Suppressor macrophage treated with lipopolysaccharide for 1 hour (primary cell): ENCODE data around the gene SMCO3.

Experiments used
- DNase-seq, 3 donors: peaks; one replicate each; pipeline ENCODE4 v3.0.0-alpha.2; 2020 to 2022

The SMCO3 gene

DNA sequence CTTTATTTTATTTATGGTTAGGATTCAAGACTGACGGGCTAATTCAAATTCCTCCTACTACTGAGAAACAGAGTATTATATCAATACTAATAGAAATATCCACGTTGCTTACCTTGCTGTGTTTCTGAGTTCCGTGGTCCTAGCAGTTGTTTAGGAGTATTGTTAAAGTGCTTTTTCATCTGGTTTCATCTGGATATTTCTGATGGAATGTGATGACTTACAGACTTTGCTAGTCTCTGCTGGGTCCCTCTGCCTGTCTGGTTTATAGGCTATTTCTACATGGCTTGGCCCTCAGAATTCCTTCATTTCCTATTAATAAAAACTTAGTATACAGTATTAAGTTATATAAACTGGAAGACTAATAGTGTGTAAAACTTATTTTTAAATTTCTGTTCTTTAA lies at the start of gene SMCO3:
Gene SMCO3 (minus strand): TSS at position 169 of the 400 bp plus-strand sequence. CDS start 7,502 bp downstream, outside the sequence.
- no peak for DNase-seq

- DNase-seq, result no peak
Observed at GRCh38 chr12:14860490-14860889, 46.5 kb upstream of the SMCO3 start.

DNA sequence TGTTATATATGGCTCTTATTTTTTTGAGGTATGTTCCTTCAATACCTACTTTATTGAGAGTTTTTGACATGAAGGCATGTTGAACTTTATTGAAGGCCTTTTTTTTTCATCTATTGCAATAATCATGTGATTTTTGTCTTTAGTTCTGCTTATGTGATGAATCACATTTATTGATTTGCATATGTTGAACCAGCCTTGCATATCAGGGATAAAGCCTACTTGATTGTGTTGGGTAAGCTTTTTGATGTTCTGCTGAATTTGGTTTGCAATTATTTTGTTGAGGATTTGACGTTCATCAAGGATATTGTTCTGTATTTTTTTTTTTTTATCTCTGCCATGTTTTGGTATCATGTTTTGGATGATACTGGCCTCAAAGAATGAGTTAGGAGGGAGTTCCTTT lies 44.5 kb upstream of the SMCO3 start:
- no peak for DNase-seq

- no peak for DNase-seq
Observed at GRCh38 chr12:14854586-14855183, 40.7 kb upstream of the SMCO3 start.

DNA sequence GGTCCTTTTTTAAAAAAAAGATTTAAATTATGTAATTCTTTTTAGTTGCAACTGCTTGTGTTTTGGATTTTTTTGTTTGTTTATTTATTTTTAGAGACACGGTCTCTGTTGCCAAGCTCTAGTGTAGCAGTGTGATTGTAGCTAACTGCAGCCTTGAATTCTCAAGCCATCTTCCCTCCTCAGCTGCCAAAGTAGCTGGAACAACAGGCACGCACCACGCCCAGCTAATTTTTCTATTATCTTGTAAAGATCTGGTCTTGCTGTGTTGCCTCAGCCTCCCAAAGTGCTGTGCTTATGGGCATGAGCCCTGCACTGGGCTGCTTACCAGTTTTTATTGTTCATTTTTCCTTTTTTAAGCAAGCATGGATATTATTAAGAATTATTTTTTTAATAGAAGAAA lies 40.0 kb upstream of the SMCO3 start:
- no peak for DNase-seq

- DNase-seq, result no peak
Observed at GRCh38 chr12:14852880-14853279, 38.9 kb upstream of the SMCO3 start.

- DNase-seq, result no peak
Observed at GRCh38 chr12:14850929-14851663, 37.1 kb upstream of the SMCO3 start.

DNA sequence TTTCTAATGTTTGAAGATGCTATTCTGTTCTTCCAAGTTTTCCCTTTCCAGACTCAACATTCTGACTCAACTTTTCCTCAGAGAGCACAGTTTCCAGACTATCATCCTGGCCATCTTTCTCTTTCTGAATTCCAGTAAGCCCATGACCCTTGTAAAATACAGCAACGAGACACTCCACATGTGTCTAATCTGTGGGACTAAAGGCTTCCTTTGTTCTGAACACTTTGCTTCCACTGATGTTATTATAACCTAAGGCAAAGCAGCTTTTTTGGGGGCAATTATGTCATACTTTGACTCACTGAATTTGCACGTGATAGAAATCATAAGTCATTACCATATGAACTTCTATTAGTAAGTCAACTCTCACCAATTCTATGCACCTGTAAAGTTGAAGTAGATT lies 35.7 kb upstream of the SMCO3 start:
- DNase-seq, result no peak

- no peak for DNase-seq
Observed at GRCh38 chr12:14846876-14847580, 33.0 kb upstream of the SMCO3 start.

DNA sequence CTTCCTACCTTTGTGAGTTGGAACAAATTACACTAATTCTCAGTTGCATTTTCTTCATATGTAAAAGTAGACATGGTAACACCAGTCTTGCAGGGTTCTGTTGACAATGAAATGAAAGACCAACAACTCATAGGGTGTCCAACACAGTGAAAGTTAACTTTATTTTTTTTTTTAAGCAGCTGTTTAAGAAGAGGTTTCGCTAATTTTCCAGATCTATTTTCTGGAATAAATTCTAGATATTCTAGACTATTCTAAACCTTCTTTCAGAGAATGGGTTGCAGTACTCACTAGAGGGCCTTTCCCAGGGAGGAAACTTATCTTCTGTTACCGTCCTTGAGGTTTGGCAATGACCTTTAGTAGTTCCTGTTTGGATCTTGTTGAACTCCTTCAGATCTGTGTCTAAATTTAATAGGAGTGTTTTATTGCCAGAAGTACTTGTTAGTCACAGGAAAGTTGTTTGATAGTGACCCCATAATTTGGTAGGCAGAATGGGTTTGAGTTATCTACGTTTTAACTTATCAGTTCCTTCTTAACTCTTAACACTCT lies 32.1 kb upstream of the SMCO3 start:
- peak; percentile 45 to 68 (median 66) for DNase-seq

DNA sequence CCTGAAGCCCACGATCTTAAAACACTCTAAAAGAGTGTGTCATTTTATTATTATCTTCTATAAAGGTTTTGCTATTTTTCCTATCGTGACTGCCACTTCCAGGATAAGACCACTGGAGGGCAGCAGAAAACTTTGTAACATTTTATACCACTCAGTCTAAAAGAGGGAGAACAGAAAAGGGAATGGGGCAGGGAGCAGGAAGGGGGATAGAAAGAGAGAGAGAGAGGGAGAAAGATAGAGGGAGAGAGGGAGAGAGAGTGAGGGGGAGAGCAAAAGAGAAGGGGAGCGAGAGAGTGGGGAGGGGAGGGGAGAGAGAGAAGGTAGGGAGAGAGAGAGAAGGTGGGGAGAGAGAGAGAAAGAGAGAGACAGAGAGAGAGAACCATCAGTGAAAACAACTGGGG lies 31.4 kb upstream of the SMCO3 start:
- peak; percentile 60 to 82 (median 71) for DNase-seq

GRCh38 chr12:14844401-14844800 lies 30.4 kb upstream of the SMCO3 start:
- DNase-seq, result no peak

GRCh38 chr12:14843425-14843887 lies 29.5 kb upstream of the SMCO3 start, which contains the start of gene ART4:
Gene ART4 (minus strand): TSS chr12:14843526. CDS start chr12:14843113, 413 bp downstream.
- DNase-seq, result no peak

DNA sequence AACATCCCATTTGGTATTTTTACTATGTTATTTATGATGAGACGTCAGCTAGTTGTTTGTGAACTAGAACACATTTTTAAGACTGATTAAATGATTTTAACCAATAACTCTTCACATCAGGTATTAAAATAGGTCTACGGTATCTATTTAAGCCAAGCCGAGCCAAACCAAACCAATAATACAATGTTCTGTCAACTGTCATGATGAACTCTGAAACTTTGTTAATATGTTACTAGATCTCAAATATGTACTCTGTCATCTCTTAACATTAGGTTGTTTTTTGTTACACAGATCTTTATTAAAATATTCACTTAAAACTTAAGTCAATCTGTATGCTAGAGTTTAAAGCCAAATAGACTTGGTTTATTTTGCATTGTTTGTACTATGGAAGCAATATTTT lies 28.3 kb upstream of the SMCO3 start:
- no peak for DNase-seq

- DNase-seq, result no peak
Observed at GRCh38 chr12:14841761-14842160, 27.8 kb upstream of the SMCO3 start.

- DNase-seq, result no peak
Observed at GRCh38 chr12:14840616-14841015, 26.6 kb upstream of the SMCO3 start.

GRCh38 chr12:14839262-14839661 lies 25.3 kb upstream of the SMCO3 start:
- no peak for DNase-seq

DNA sequence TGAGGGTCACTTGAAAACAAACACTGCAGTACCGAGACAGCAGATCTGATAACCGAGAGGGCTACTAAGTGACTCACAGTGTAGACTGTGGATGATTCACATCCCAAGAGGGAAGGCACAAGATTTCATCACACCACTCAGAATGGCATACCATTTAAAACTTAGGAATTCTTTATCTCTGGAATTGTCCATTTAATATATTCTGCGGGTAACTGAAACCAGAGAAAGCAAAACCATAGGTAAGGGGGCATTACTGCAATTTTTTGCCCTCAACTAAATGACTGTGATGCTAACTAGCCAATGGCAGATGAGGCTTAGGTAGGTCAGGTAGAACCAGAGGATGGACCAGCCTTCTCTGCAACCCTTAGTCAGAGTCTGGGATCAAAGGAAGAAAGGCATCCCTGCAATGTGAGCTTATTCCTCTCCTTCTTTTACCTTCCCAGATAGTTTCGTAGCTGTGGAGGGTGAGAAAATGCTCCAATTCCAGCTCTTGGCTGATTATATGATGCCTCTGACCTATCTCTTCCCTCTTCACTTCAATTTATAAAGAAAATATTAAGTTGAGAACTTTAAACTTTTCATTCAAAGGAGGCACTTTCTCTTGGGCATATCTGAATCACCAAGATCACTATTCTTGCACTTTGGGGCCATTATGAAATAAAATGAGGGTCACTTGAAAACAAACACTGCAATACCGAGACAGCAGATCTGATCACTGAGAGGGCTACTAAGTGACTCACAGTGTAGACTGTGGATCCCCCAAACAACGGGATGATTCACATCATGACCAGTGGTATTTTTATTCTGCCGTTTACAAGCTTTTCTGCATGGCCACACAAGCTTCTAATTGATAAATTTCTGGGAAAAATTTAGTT lies 22.6 kb upstream of the SMCO3 start:
- DNase-seq, result peak; percentile 54 to 73 (median 73)

DNA sequence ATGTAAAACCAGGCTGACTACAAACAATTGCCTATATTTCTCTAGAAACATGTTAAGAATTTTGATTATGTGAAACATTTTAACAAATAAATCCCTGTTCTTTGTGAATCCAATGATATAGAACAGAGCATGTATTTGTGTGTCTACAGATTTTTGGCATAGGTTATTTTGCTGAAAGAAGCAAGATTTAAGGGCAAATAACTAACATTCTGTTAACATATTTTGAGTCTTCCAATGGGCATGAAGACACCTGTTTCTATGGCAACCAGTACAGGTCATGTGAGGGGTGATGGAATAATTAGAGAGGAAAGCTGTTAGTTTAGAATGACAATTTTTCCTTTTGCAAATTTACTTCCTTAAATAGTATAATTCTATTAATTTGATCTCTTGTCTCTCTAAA lies 20.5 kb upstream of the SMCO3 start:
- DNase-seq, result no peak

DNA sequence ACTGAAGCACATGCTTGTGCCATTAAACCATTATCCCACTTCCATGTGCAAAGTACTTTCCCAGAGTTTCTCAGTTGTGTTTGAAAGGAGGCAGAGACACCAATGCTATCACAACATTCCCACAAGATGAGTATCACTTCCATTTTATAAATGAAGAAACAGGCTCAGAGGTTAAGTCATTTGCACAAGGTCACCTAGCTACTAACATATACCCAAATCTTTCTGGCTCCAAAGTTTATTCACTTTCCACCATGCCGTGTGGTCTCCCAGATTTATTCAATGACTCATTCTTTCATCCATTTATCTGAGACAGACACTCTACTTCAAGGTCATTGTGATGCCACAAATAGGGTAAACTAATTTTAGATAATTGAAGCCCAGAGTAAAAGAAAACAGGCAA lies 20.0 kb upstream of the SMCO3 start:
- no peak for DNase-seq

DNA sequence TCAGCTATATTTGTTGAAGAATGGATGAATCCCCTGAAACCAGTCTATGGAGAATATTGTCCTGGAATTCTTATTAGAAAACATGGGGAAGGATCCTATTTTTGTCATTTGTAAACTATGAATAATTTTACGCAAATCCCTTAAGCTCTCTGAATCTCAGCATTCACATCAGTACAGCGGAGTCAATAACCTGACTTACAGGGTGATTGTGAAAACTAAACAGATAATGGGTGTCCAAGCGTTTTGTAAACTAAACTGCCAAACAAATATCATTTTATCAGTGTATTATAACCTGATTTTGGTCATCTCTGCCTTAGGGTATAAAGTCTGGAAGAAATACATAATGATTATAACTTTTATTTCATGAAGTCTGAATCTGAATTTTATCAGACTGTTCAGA lies 19.4 kb upstream of the SMCO3 start:
- no peak for DNase-seq

DNA sequence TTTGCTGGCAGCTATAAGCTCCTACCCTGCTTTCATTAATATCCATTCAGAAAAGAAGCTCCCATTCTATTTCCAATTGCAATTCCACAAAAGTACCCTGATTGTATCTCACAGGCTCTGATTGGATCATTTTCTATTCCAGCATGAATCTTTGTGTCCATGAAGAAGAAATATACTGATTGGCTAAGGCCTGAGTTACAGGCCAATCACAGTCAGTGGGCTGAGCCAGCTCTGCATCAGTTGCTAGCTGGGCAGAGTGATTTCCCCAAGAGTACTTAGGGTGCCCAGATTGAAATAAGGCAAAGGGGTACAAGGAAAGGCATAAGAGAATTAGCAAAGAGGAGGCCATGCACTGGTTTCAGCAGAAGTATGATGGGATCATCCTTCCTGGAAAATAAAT lies 14.9 kb upstream of the SMCO3 start:
- DNase-seq, result peak in 2 of 3 donors; percentile 17

GRCh38 chr12:14827043-14827442 lies 13.1 kb upstream of the SMCO3 start:
- no peak for DNase-seq
